A549 (cell line): Measurements from ENCODE around the gene ZDHHC11B.

Experiments used
- CTCF ChIP-seq: fragments of >200 bp; sonication (Bioruptor Twin); formaldehyde crosslinking; IDR thresholded peaks from 3 replicates; pipeline ENCODE4 v1.5.1; 2016
- HMGXB4 ChIP-seq: fragments of 250-450 bp; sonication (Bioruptor Pico); IDR thresholded peaks from 2 replicates; pipeline ENCODE4 v1.5.0; 2021; ENCODE audit warnings: mild to moderate bottlenecking, moderate library complexity, borderline replicate concordance

GRCh38 chr5:665541-665955 is 119.0 kb downstream of the ZDHHC11B start:
- TF ChIP-seq HMGXB4 (CRISPR knock-in tag), result no peak
- TF ChIP-seq CTCF, result no peak
